HFF-Myc (cell line): ENCODE data around the gene UNC13A.

Experiments
- DNase-seq: peaks from one replicate; pipeline ENCODE4 v3.0.0-alpha.2; 2011; ENCODE audit warnings: low read depth; ENCODE audit errors: extremely low read depth
- H3K4me3 ChIP-seq: replicated peaks from 2 replicates; pipeline ENCODE4 v1.5.1; 2011; ENCODE audit warnings: low read depth, mild to moderate bottlenecking, control low read depth, low read length
- TF ChIP-seq, protein P1 (sequence below): IDR thresholded peaks from 2 replicates; pipeline ENCODE4 v1.5.1; 2012; ENCODE audit warnings: mild to moderate bottlenecking, low read depth, low read length, control low read depth; ENCODE audit errors: missing control alignments

The UNC13A gene

DNA sequence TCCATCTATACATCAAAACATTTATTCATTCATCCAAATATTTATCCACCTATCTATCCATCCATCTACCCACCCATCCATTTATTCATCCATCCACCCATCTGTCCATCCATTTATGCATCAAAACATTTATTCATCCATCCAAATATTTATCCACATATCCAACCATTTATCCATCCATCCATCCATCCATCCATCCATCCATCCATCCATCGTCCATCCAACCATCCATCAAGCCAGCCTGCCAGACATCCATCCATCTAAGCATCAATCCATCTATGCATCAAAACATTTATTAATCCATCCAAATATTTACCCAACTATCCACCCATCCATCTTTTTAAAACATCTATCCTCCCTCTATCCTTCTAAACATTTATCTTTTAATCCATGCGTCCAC, 62.2 kb downstream of the UNC13A start:
- DNase-seq: no peak
- TF ChIP-seq, protein P1, sequence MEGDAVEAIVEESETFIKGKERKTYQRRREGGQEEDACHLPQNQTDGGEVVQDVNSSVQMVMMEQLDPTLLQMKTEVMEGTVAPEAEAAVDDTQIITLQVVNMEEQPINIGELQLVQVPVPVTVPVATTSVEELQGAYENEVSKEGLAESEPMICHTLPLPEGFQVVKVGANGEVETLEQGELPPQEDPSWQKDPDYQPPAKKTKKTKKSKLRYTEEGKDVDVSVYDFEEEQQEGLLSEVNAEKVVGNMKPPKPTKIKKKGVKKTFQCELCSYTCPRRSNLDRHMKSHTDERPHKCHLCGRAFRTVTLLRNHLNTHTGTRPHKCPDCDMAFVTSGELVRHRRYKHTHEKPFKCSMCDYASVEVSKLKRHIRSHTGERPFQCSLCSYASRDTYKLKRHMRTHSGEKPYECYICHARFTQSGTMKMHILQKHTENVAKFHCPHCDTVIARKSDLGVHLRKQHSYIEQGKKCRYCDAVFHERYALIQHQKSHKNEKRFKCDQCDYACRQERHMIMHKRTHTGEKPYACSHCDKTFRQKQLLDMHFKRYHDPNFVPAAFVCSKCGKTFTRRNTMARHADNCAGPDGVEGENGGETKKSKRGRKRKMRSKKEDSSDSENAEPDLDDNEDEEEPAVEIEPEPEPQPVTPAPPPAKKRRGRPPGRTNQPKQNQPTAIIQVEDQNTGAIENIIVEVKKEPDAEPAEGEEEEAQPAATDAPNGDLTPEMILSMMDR: no peak

DNA sequence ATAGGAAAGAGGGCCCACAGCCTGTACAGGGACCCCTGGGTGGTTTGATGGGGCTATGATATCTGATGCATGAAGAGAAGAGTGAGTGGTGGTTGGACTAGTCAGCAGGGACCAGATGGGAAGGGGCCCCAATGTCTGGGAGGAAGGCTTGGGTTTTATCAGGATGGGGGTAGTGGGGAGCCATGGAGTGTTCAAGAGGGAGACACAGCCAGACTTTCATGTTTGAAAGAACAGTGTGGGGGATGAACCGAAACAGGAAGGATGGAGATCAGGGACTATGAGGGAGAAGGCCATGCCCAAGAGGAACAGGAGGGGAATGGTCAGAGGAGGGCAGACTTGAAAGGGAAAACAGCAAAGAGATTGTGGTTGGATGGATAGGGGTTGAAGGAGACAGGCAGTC, 63.1 kb downstream of the UNC13A start:
- TF ChIP-seq, protein P1: no peak
- H3K4me3 ChIP-seq: no peak overlapping the region
- DNase-seq: no peak

More for the DNA sequence above, 62.2 kb downstream of the UNC13A start:
- H3K4me3 ChIP-seq: no peak overlapping the region

DNA sequence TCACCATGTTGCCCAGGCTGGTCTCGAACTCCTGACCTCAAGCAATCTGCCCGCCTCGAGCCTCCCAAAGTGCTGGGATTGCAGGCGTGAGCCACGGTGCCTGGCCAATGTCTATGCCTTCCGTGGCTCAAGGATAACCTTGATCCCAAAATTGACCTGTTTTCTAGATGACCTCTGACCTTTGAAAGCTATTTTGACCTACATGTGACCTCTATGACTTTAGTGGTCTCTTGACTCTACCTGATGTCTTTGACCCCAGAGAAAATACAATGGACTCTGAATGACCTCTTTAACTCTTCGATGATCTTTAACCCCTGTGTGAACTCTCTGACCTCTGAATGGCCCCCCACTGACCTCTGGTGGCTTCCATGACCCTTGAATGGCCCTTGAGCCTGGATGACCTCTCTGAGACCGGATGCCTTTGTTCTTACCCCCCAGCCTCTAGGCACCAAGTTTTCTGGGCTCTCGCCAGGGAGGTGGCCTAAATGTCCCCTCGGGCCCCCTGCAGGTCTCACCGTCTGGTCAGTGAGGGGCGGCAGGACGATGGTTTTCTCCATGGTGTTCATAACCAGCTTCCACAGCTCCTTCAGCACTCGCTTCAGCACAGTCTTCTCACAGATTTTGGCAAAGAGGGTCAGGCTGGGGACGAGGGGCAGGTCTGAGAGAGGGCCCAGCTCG, 63.7 kb downstream of the UNC13A start:
- no peak overlapping the region for H3K4me3 ChIP-seq
- TF ChIP-seq, protein P1: no peak
- no peak for DNase-seq

DNA sequence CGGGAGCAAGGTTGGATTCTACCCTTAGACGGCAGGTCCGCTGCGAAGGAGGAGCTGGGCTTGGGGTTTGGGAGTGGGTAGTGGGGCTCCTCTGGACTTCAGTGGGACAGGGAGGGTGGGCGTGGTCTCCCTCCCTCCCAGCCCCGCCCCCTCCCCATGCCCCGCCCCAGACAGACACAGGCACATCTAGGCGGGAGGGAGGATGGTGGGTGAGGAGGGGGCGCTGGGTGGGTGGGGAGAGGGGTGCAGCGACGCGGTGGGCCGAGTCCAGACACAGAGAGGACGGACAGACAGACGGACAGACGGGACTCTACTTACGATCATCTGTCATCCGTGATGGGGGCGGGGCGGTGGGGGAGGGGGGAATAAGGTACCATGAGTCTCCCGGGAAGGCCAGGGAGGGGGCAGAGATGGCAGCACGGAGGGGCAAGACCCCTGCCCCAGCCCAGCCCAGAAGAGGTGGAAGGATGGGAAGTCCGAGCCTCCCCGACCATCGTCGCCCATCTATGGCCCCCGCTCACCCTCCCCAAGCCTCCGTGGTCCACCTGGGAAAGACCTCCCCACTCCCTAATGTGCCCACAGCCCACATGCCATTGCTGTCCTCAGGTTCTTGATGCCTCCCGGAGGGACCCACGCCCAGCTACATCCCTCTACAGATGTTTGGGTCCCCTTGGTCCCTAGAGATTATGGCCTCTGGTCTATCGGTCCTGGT, 64.8 kb downstream of the UNC13A start:
- DNase-seq: no peak
- no peak overlapping the region for H3K4me3 ChIP-seq
- TF ChIP-seq, protein P1: no peak

DNA sequence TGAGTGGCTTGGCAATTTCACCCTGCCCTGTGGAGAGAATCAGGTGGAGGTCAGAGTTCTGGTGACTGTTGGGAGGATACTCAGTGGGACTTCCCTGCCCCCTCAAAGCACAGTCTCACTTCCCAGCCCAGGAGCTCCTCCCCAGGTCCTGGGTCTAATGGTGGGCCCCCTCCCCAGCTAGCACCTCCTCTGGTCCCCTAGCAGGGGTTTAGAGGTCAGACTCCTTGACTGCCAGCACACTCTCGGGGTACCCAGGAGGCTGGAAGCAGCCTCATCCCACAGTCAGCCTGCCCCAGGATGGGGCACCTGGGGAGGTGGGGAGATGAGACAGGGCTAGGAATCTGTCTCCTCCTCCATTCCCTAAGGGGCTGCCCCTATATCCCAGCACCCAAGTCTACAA, 67.5 kb downstream of the UNC13A start:
- DNase-seq: no peak
- TF ChIP-seq, protein P1: no peak

DNA sequence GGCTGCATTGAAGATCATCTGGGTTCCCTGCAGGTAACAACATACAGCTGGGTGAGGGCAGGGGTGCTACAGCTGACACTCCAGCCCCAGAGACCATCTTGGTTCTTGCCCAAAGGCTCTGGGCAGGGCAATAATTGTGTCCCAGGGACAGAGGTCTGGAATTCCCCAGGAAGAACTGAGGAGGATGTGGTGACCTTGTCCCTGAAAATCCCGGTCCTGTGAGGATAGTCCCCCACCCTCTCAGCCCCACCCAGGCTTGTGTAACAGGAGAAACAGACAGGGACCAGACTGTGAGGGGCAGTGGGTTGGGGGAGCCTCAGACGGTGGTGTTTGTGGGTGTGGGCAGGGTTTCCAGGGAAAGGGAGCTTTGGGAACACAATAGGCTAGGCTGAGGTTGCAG, 69.2 kb downstream of the UNC13A start:
- DNase-seq: no peak
- TF ChIP-seq, protein P1: no peak

More for the DNA sequence above, 67.5 kb downstream of the UNC13A start:
- H3K4me3 ChIP-seq: no peak overlapping the region

More for the DNA sequence above, 69.2 kb downstream of the UNC13A start:
- no peak overlapping the region for H3K4me3 ChIP-seq
